GM12875 (cell line): Measurements from ENCODE around the gene GPC5.

ENCODE experiments used
- H3K4me3 ChIP-seq: one replicate; pipeline ENCODE4 v1.5.1; 2011; ENCODE audit warnings: low read depth, low read length, control low read depth
- CTCF ChIP-seq: IDR thresholded peaks from 2 replicates; pipeline ENCODE4 v1.5.1; 2011; ENCODE audit warnings: low read depth, mild to moderate bottlenecking, control low read depth, inconsistent platforms, low read length, moderate library complexity, borderline replicate concordance; ENCODE audit not compliant: insufficient read depth

Gene GPC5

GRCh38 chr13:91397595-91397994 is 826 bp upstream of the GPC5 start:
- H3K4me3 ChIP-seq, result no peak overlapping the region
- no peak for TF ChIP-seq CTCF

DNA sequence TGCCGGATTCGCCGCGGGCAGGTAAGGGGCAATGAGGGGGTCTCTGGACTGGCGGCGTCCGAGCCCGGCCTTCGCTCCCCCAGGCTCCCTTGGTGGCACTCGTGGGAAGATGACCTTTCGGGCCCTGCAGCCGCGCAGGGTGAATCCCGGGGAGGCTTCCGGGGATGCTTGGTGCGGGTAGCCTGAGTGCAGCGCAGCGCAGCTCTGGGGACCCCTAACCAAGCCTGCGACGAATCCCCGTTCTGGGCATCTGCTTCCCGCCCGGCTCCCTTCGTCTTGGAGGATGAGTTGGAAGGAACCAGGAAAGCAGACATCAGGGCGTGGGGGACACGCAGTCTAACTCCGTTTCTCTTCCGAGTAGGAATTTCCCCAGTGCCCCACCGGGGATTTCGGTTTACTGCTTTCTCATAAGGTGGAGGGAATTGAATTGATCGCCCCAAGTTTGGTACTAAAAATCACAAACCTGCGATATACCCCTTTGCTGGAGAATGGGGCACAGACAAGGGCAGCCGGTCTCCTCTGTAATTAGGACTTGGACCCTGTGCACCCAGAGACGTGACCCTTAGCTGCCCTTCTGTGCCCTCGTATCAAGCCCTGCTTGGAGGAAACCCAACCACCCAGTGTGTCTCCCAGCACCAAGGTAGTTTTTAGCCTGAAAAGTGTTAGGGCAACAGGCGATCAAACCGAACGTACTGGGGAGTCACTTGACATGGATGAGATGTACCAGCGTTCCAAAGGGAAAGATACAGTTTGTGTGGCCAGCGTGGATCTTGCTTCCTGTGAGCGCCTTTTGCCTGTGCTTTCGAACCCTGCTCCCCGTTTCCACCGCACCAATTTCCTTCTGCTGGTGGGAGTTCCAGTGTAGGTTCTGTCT is 1.0 kb downstream of the GPC5 start:
- H3K4me3 ChIP-seq, result peak overlapping the region; percentile 82
- TF ChIP-seq CTCF, result no peak

DNA sequence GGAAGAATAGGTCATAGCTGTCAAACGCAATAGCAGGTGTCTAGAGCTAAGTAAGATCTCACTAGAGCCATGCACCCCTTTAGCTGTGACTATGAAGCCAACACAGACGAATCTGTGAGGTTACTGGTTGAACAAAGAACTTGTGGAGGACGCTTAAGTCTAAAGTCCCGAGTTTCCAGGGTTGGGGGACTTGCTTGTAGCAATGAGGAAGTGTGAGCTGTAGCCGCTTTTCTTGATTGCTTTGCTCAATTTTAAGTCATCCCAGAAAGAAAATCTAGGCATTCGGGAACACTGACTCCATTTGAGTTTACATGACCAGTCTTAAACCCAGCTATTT is 1.6 kb downstream of the GPC5 start:
- H3K4me3 ChIP-seq, result peak overlapping the region; percentile 82
- no peak for TF ChIP-seq CTCF

DNA sequence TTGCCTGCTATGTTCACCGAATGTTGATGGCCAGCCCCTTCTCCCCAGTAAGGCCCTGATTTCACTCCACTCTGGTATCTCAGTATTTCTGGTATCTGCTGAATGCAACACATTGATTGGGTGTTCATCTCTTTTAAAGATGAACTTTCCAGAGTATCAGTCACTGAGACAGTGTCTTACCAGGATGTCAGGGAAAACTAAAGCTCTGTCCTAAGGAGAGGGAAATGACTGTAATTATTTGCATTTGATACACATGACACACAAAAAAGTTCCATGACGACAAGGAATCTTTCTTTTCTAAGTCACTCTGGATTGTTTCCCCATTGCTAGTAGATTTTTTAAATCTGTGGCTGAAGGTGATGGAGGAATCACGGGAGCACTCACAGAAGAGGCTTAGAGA is 2.2 kb downstream of the GPC5 start:
- TF ChIP-seq CTCF, result no peak
- no peak overlapping the region for H3K4me3 ChIP-seq

DNA sequence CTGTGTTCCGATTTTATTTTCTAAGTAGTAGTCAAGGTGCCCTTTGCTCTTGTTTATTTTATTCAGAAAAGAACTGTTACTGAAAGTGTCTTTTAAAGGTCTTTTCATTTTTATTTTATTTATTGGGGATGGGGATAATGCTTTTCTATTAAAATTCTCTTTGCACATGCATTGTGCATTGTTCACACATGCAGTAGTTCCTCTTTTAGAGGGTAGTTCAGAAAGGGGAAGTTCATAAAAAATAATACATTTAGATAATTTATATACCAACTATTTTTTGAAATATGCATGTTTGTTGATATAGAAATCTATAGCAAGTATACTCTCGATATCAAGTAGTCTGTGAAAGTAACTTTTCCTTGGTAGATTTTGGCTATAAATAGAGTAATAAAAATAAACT is 3.5 kb downstream of the GPC5 start:
- no peak overlapping the region for H3K4me3 ChIP-seq
- TF ChIP-seq CTCF, result no peak

DNA sequence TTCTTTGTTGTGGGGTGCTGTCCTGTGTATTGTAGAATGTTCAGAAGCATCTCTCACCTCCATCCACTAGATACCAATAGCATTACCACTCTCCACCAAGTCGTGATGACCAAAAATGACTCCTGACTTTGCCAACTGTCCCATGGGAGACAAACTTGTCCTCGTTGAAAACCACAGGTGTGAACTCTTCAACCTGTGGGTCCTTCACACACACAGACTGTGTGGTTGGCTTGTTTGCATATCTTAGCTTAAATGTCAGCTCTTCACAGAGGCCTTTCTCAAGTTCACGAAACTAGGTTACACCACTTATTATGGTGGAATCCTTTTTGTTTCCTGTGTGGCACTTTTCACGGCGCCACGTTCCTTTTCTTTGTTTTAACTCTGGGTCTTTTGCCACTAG is 6.8 kb downstream of the GPC5 start:
- H3K4me3 ChIP-seq, result no peak overlapping the region
- TF ChIP-seq CTCF, result no peak

DNA sequence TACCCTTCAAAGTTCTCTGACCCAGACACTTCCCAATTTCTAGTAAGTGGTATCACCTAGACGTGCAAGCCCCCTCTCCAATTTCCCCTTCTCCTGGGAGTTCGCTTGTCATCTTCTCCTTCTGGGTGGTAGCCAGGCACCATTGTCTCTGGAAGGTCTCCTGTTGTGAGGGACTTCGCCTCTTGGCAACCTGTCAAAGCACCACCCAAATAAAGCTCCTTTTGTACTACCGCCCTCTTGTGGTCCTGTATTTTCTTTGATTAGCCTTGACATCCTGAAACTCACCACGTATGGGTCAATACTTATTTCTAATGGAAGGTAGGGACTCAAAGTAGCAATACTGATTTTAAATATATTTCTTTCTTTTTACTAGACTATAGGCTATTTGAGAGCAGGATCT is 8.2 kb downstream of the GPC5 start:
- H3K4me3 ChIP-seq, result no peak overlapping the region
- peak; percentile 59; the same call in 1 of the 2 replicates for TF ChIP-seq CTCF
